ENCODE data around the gene FBXO38.

The FBXO38 gene

GRCh38 chr5:148421661-148422060 is 37.9 kb downstream of the FBXO38 start:
- Histone ChIP-seq H3K4me2 (ENCODE audit: low read length) (no peak overlapping the region), H3K79me1 (ENCODE audit: low read length) (no peaks in the 10 kb centered on the region), H2BK12ac (ENCODE audit: low read length) (no peak overlapping the region), H2BK120ac (ENCODE audit: insufficient read depth, low read length, poor library complexity) (no peak overlapping the region), H2BK5ac (ENCODE audit: low read depth, low read length, poor library complexity) (no peak overlapping the region), H3K4me1 (ENCODE audit: control insufficient read depth in 1 of 2, insufficient read depth in 2 of 2, low read length in 2 of 2) (no peaks in the 10 kb centered on the region), H3K9me3 (ENCODE audit: insufficient read depth, low read depth, low read length) (no peaks in the 10 kb centered on the region), H3K14ac (ENCODE audit: low read length) (no peak overlapping the region), H3K27me3 (ENCODE audit: insufficient read depth, low read length) (no peaks in the 10 kb centered on the region), H3K9ac (ENCODE audit: low read length) (no peak overlapping the region), H3K36me3 (ENCODE audit: control insufficient read depth in 1 of 2, insufficient read depth in 2 of 2, low read length in 2 of 2) (peaks cover 9 to 34% of the 10 kb centered on the region in 2 experiments), H2AK5ac (ENCODE audit: low read length) (no peak overlapping the region), H2AFZ (ENCODE audit: insufficient read depth, low read length, poor library complexity) (no peak overlapping the region), H4K91ac (ENCODE audit: low read depth, low read length) (no peak overlapping the region), H4K8ac (ENCODE audit: low read depth, low read length) (no peak overlapping the region), H3K18ac (ENCODE audit: low read length) (no peak overlapping the region), H3K4me3 (ENCODE audit: low read depth, low read length) (no peak overlapping the region), H3K23ac (ENCODE audit: low read length) (no peak overlapping the region), H3K4ac (ENCODE audit: low read depth, low read length) (no peak overlapping the region), H4K12ac (ENCODE audit: low read depth, low read length) (no peak overlapping the region), H3K79me2 (ENCODE audit: control insufficient read depth, insufficient read depth, low read length, poor library complexity) (no peaks in the 10 kb centered on the region), H3K27ac (ENCODE audit: low read depth, low read length) (no peak overlapping the region)
- no peak for DNase-seq
- no CpG with 5 or more reads among the region's 2 CpGs for WGBS (ENCODE audit: extremely low coverage, insufficient coverage, insufficient read length)

- Histone ChIP-seq H3K4ac (ENCODE audit: low read depth, low read length) (no peak overlapping the region), H3K27me3 (ENCODE audit: insufficient read depth, low read length) (no peaks in the 10 kb centered on the region), H3K4me3 (ENCODE audit: low read depth, low read length) (no peak overlapping the region), H3K79me1 (ENCODE audit: low read length) (no peaks in the 10 kb centered on the region), H3K14ac (ENCODE audit: low read length) (no peak overlapping the region), H3K27ac (ENCODE audit: low read depth, low read length) (no peak overlapping the region), H3K9ac (ENCODE audit: low read length) (no peak overlapping the region), H3K23ac (ENCODE audit: low read length) (no peak overlapping the region), H2BK120ac (ENCODE audit: insufficient read depth, low read length, poor library complexity) (no peak overlapping the region), H3K18ac (ENCODE audit: low read length) (no peak overlapping the region), H3K4me2 (ENCODE audit: low read length) (no peak overlapping the region), H4K8ac (ENCODE audit: low read depth, low read length) (no peak overlapping the region), H4K91ac (ENCODE audit: low read depth, low read length) (no peak overlapping the region), H3K9me3 (ENCODE audit: insufficient read depth, low read depth, low read length) (no peaks in the 10 kb centered on the region), H3K79me2 (ENCODE audit: control insufficient read depth, insufficient read depth, low read length, poor library complexity) (no peaks in the 10 kb centered on the region), H2AK5ac (ENCODE audit: low read length) (no peak overlapping the region), H3K36me3 (ENCODE audit: control insufficient read depth in 1 of 2, insufficient read depth in 2 of 2, low read length in 2 of 2) (peaks cover 11 to 32% of the 10 kb centered on the region in 2 experiments), H4K12ac (ENCODE audit: low read depth, low read length) (no peak overlapping the region), H2AFZ (ENCODE audit: insufficient read depth, low read length, poor library complexity) (no peak overlapping the region), H3K4me1 (ENCODE audit: control insufficient read depth in 1 of 2, insufficient read depth in 2 of 2, low read length in 2 of 2) (no peaks in the 10 kb centered on the region), H2BK5ac (ENCODE audit: low read depth, low read length, poor library complexity) (no peak overlapping the region), H2BK12ac (ENCODE audit: low read length) (no peak overlapping the region)
- no CpG with 5 or more reads among the region's 1 CpG for WGBS (ENCODE audit: extremely low coverage, insufficient coverage, insufficient read length)
- DNase-seq = no peak
Observed at GRCh38 chr5:148425808-148426207, 42.0 kb downstream of the FBXO38 start.

- Histone ChIP-seq H3K14ac (ENCODE audit: low read length) (no peak overlapping the region), H3K9me3 (ENCODE audit: insufficient read depth, low read depth, low read length) (no peaks in the 10 kb centered on the region), H3K27me3 (ENCODE audit: insufficient read depth, low read length) (no peaks in the 10 kb centered on the region), H3K4me1 (ENCODE audit: control insufficient read depth in 1 of 2, insufficient read depth in 2 of 2, low read length in 2 of 2) (no peaks in the 10 kb centered on the region), H3K79me2 (ENCODE audit: control insufficient read depth, insufficient read depth, low read length, poor library complexity) (no peaks in the 10 kb centered on the region), H3K9ac (ENCODE audit: low read length) (no peak overlapping the region), H2BK120ac (ENCODE audit: insufficient read depth, low read length, poor library complexity) (no peak overlapping the region), H4K12ac (ENCODE audit: low read depth, low read length) (no peak overlapping the region), H3K4me2 (ENCODE audit: low read length) (no peak overlapping the region), H3K79me1 (ENCODE audit: low read length) (no peaks in the 10 kb centered on the region), H3K4ac (ENCODE audit: low read depth, low read length) (no peak overlapping the region), H2BK5ac (ENCODE audit: low read depth, low read length, poor library complexity) (no peak overlapping the region), H2AFZ (ENCODE audit: insufficient read depth, low read length, poor library complexity) (no peak overlapping the region), H3K27ac (ENCODE audit: low read depth, low read length) (no peak overlapping the region), H3K18ac (ENCODE audit: low read length) (no peak overlapping the region), H2BK12ac (ENCODE audit: low read length) (no peak overlapping the region), H3K23ac (ENCODE audit: low read length) (no peak overlapping the region), H3K36me3 (ENCODE audit: control insufficient read depth in 1 of 2, insufficient read depth in 2 of 2, low read length in 2 of 2) (peaks cover 8 to 32% of the 10 kb centered on the region in 2 experiments), H4K91ac (ENCODE audit: low read depth, low read length) (no peak overlapping the region), H4K8ac (ENCODE audit: low read depth, low read length) (no peak overlapping the region), H2AK5ac (ENCODE audit: low read length) (no peak overlapping the region), H3K4me3 (ENCODE audit: low read depth, low read length) (no peak overlapping the region)
- DNase-seq = no peak
Observed at GRCh38 chr5:148426514-148426913, 42.8 kb downstream of the FBXO38 start.

- no peak overlapping the region for H4K12ac ChIP-seq (ENCODE audit: low read depth, low read length)
- H3K4me2 ChIP-seq (ENCODE audit: low read length) = no peak overlapping the region
- no peaks in the 10 kb centered on the region for H3K27me3 ChIP-seq (ENCODE audit: insufficient read depth, low read length)
- H4K91ac ChIP-seq (ENCODE audit: low read depth, low read length) = no peak overlapping the region
- H2BK120ac ChIP-seq (ENCODE audit: insufficient read depth, low read length, poor library complexity) = no peak overlapping the region
- H3K36me3 ChIP-seq (ENCODE audit: control insufficient read depth in 1 of 2, insufficient read depth in 2 of 2, low read length in 2 of 2) = peaks cover 8 to 30% of the 10 kb centered on the region in 2 experiments
- H4K8ac ChIP-seq (ENCODE audit: low read depth, low read length) = no peak overlapping the region
- no peak overlapping the region for H3K14ac ChIP-seq (ENCODE audit: low read length)
- no peaks in the 10 kb centered on the region for H3K79me1 ChIP-seq (ENCODE audit: low read length)
- no peak overlapping the region for H3K4me3 ChIP-seq (ENCODE audit: low read depth, low read length)
- H2BK12ac ChIP-seq (ENCODE audit: low read length) = no peak overlapping the region
- H2BK5ac ChIP-seq (ENCODE audit: low read depth, low read length, poor library complexity) = no peak overlapping the region
- no peaks in the 10 kb centered on the region for H3K79me2 ChIP-seq (ENCODE audit: control insufficient read depth, insufficient read depth, low read length, poor library complexity)
- no peak overlapping the region for H2AFZ ChIP-seq (ENCODE audit: insufficient read depth, low read length, poor library complexity)
- H3K4ac ChIP-seq (ENCODE audit: low read depth, low read length) = no peak overlapping the region
- no peak overlapping the region for H3K18ac ChIP-seq (ENCODE audit: low read length)
- H3K4me1 ChIP-seq (ENCODE audit: control insufficient read depth in 1 of 2, insufficient read depth in 2 of 2, low read length in 2 of 2) = no peaks in the 10 kb centered on the region
- H3K9ac ChIP-seq (ENCODE audit: low read length) = no peak overlapping the region
- peak; percentile 23 to 30 for DNase-seq
- WGBS (ENCODE audit: extremely low coverage, insufficient coverage, insufficient read length) = no CpG with 5 or more reads among the region's 14 CpGs
- no peak overlapping the region for H2AK5ac ChIP-seq (ENCODE audit: low read length)
- H3K27ac ChIP-seq (ENCODE audit: low read depth, low read length) = no peak overlapping the region
- no peak overlapping the region for H3K23ac ChIP-seq (ENCODE audit: low read length)
- H3K9me3 ChIP-seq (ENCODE audit: insufficient read depth, low read depth, low read length) = no peaks in the 10 kb centered on the region
Observed at GRCh38 chr5:148427370-148428042, 43.7 kb downstream of the FBXO38 start.

Data from trophoblast cell (in vitro differentiated cells and primary cell).